ENCODE results near the gene C9orf43.

- TF ChIP-seq SRF (CRISPR knock-in tag; IDR thresholded peaks at IDR 0.05) (no peak), USF1 (CRISPR knock-in tag; IDR thresholded peaks at IDR 0.05) (no peak), POLR2A (conservative IDR thresholded peaks at IDR 0.05) (no peak), GTF2E2 (tag; IDR thresholded peaks at IDR 0.05) (no peak), CTCF (IDR thresholded peaks at IDR 0.05 in 2 of 3, conservative IDR thresholded peaks at IDR 0.05 in 1 of 3; ENCODE audit: insufficient read depth in 2 of 3, low read depth in 1 of 3, low read length in 3 of 3) (no peak), NFATC3 (IDR thresholded peaks at IDR 0.05) (no peak)
These were observed 60.6 kb downstream of the C9orf43 start for GRCh38 chr9:113471143-113471542.
